DOHH2 (cell line): Measurements from ENCODE around the gene YBX2.

Experiments used
- CTCF ChIP-seq: fragments of 200-600 bp; sonication (generic); IDR thresholded peaks from one replicate; pipeline ENCODE4 v1.5.1; 2014; ENCODE audit warnings: antibody characterized with exemption, mild to moderate bottlenecking, low read depth, low read length; ENCODE audit not compliant: poor library complexity, severe bottlenecking
- EZH2phosphoT487 ChIP-seq: fragments of 200-600 bp; sonication (generic); IDR thresholded peaks from 2 replicates; pipeline ENCODE4 v1.6.1; 2017; ENCODE audit warnings: borderline replicate concordance, mild to moderate bottlenecking, antibody characterized with exemption, low read length, moderate library complexity, mixed read lengths

DNA sequence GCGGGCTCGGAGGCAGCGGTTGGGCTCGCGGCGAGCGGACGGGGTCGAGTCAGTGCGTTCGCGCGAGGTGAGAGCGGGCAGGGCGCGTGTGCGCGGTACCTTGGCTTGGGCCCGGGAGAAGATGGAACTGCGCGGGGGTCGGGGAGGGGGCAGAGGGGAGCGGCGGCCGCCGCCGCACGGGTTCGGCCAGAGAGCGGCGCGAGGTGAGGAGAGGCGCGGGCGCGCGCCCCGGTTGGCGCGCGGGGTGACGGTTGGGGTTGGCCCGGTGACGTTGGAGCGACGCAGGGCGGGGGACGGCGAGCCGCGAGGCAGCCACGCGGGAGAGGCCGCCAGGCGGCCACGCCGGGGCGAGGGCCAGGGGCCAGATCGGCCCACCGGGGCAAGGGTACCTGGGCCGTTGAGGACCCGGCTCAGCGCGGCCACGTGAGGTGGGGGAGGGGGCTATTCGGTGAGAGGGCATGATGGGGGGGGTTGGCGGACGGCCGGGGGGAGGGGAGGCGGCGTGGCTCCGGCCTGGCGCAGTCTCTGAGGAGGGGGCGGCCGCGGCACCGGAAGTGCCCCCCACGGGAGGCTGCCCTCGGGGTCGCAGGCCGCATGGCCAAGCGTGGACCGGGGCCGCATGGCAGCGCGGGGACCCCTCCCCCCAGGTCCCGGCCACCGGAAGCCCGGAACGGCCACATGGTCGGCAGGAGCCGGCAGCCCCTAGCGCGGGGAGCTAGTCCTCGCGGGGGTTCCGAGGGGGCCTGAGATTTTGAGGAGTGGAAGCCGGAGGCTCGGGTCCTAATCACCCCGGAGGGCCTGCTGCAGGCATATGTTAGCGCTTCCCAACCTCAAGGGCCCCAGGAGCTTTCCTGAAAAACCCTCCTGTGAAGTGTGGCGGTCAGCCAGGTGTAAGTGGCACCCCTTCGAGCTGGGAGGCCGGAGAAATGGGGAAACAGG lies 13.5 kb upstream of the YBX2 start:
- no peak for TF ChIP-seq CTCF
- no peak for TF ChIP-seq EZH2phosphoT487
